Stimulated activated CD4-positive, alpha-beta T cell treated with anti-CD3 and anti-CD28 coated beads, Interleukin-2, amount 100 ng/mL, for 24 hours (primary cell): Measurements from ENCODE around the gene C16orf95.

Experiments used
- DNase-seq, 2 donors: peaks; one replicate each; pipeline ENCODE4 v3.0.0-alpha.2; 2020

Gene C16orf95

DNA sequence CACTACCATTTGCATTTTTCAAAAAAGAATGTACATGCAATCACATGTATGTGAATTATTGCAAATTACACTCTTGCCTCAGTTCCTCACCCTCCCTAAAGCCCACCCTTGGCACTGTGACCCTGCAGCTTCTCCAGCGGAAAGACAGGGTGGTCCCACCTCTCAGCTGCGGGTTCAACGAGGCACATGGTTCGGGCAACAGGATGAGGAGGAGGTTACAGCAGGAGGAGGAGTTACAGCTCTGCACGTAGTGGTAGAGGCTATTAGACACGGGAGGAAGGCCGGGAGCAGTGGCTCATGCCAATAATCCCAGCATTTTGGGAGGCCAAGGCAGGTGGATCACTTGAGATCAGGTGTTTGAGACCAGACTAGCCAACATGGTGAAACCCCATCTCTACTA lies 5.2 kb downstream of the C16orf95 start:
- DNase-seq, result no peak

- DNase-seq, result no peak
Observed at GRCh38 chr16:87311387-87311786, 5.8 kb downstream of the C16orf95 start.

- no peak for DNase-seq
Observed at GRCh38 chr16:87310610-87311009, 6.6 kb downstream of the C16orf95 start.

- DNase-seq, result no peak
Observed at GRCh38 chr16:87309620-87310525, 7.3 kb downstream of the C16orf95 start.

DNA sequence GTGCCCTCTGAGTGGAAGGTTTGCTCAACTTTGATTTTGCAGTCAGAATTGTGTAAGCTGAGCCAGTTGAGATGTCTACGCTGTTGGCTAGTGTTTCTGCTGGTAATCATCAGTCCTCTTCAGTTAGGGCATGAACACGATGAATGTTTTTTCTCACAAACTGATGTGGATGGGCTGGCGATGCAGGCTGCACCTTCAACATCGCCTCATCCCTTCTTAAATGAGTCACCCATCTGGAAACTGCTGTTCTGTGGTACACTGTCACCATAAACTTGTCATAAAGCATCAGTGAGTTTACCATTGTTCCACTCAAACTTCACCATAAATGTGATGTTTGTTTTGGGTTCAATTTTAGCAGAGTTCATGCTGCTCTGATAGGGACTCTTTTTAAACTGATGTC lies 8.4 kb downstream of the C16orf95 start:
- no peak for DNase-seq

DNA sequence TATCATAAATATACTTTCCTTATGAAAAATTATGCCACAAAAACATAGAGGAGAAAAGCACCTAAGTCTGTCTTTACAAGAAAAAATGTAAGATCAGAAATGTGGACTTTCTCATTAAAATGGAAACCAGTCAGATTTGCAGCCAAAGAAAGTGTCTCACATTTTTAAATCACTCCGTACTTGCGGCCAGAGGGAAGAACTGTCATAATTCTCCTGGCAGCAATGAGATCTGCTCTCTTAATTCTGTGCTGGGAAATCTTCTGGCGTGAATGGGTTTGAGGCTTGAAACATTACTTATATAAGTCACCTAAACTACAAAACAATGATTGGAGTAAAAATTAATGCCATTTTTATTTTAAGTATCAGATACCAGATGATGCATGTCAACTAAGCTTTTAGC lies 10.7 kb downstream of the C16orf95 start:
- no peak for DNase-seq

- no peak for DNase-seq
Observed at GRCh38 chr16:87305505-87306391, 11.4 kb downstream of the C16orf95 start.

GRCh38 chr16:87304951-87305350 lies 12.2 kb downstream of the C16orf95 start:
- no peak for DNase-seq

- DNase-seq, result no peak
Observed at GRCh38 chr16:87303962-87304521, 13.2 kb downstream of the C16orf95 start.

DNA sequence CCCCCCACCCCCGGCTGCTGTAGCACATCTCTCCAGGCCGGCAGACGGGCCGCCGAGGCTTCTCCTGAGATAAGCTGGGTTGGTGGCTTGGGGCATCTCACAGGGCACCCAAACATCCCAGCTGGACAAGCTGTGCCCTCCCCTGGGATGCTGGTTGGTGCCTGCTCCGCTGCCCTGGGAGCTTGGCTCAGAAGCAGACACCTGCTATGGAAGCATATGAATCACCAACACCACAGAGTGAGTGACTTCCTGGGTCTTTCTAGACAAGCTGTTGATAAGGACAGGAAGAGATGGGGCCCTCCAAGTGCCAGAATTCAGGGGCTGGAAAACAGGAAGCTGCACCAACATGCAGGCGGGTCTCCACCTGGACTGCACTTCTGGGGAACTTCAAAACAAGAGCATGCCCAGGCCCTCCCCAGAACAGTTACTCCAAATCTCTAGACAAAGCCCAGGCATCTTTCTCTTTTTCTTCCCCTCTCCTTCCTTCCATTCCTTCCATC lies 13.7 kb downstream of the C16orf95 start:
- DNase-seq, result no peak

DNA sequence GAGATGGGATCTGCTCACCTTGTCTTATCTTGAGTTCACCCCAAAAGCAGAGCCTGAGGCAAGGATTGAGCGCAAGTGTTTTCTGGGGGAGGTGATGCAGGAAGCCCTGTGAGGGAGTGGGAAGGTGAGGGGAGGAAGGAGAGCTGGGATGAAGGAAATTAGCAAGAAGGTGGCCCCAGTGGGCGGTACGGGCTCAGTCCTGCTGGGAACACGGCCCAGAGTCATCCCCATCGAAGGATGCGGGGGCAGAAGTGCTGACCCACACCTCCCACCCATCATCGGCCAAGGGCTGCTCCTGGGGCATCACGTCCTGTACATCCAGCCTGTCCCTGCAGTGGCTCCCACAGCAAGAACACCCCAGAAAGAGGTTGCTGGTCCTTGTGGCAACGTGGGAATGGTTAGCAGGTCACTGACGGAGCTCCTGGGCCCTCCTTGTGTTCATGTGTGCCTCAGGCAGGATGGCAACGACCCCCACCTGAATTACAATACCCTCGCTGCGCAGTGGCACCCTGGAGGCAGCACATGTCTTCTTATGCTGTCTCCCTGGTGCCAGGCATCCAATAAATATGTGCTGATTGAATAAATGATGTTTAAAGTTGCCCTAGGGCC lies 18.2 kb downstream of the C16orf95 start:
- no peak for DNase-seq

- peak; percentile 47 to 49 for DNase-seq
Observed at GRCh38 chr16:87297918-87298631, 19.1 kb downstream of the C16orf95 start.

- no peak for DNase-seq
Observed at GRCh38 chr16:87297407-87297806, 19.8 kb downstream of the C16orf95 start.

GRCh38 chr16:87295661-87296531 lies 21.3 kb downstream of the C16orf95 start:
- no peak for DNase-seq

- no peak for DNase-seq
Observed at GRCh38 chr16:87295259-87295658, 21.9 kb downstream of the C16orf95 start.

DNA sequence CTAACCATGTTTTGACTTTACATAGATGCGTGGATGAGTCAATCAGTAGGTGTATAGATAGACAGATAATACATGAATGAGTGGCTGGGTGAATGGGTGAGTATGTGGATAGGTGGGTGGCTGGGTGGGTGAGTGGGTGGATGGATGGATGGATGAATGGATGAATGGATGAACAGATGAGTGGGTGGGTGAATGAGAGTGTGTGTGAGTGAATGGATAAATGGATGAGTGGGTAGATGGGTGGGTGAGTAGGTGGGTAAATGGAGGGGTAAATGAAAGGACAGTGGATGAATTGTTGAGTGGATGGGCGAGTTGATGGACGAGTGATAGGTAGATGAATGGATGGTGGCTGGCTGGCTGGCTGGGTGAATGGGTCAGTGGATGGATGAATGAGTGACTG lies 23.2 kb downstream of the C16orf95 start:
- DNase-seq, result no peak

- no peak for DNase-seq
Observed at GRCh38 chr16:87291944-87292343, 25.2 kb downstream of the C16orf95 start.

DNA sequence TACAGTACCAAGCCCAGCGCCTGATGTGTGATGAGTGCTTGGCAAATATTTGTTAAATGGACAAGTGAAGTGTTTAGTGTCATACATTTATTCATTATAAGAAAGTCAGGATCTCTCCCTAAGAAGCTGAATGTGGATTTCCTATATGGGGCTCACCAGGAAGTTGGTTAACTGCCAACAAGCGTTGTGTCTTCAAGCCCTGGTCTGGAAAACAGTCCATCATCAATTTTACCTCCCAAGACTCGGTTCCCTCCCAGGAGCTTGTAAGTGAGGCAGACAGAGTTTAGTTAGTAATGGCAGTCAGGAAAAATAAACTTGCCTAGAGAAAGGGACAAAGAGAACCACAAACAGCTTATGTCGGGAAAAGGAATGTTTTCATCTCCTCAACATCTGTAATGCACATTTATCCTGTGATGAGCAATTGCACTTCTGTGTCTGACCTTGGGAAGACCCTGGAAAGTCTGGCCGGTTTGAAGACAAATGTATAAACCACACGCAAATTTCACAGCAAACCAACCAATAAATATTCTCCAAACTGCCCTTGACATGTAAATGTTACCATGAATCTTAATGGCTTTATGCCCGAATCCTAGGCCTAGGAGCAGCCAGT lies 28.3 kb downstream of the C16orf95 start:
- DNase-seq, result no peak

DNA sequence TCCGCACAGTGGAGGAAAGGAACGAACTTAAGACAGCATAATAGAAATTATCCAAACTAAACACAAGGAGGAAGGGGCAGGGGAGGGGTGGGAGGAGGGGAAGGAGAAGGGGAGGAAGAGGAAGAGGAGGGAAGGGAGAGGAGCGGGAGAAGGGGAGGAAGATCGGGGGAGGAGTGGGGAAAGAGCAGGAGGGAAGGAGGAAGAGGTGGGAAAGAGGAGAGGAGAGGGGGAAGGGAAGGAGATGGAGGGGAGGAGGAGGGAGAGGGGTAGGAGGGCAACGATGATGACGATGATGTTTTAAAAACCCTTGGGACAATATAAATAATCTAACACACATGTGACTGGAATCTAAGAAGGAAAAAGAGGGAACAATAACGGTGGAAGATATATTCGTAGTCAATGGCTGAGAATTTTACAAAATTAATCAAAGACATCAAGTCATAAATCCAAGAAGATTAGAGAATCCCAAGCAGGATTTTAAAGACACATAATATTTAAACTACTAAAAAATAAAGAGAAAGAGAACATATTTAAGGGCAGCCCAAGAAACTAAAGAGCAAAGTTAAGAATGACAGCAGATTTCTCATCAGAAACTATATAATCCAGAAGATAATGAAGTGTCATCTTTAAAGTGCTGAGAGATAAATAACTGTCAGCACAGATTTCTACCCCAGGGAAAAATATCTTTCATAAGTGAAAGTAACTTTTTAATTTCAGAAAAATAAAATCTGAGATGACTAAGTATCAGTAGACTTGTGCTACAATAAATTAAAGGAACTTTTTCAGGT lies 30.2 kb downstream of the C16orf95 start:
- DNase-seq, result no peak

GRCh38 chr16:87284183-87284582 lies 33.0 kb downstream of the C16orf95 start:
- no peak for DNase-seq
